GM21619 (cell line): Measurements from ENCODE around the gene AIMP1.
A peak's percentile ranks its signal among the peaks of the same experiment; 100 is the strongest.
"Not testable (repeated sequence)": the region's sequence is repeated elsewhere in the genome, so short reads cannot be mapped to it uniquely, and the experiment has no call there.

Experiments
- ATAC-seq: cut with Tn5 transposase; IDR thresholded peaks from one replicate; pipeline ENCODE4 v1.9.1; 2021; ENCODE audit not compliant: unreplicated experiment

Gene AIMP1

GRCh38 chr4:106344647-106344970 is 28.3 kb downstream of the AIMP1 start:
- no peak for ATAC-seq

DNA sequence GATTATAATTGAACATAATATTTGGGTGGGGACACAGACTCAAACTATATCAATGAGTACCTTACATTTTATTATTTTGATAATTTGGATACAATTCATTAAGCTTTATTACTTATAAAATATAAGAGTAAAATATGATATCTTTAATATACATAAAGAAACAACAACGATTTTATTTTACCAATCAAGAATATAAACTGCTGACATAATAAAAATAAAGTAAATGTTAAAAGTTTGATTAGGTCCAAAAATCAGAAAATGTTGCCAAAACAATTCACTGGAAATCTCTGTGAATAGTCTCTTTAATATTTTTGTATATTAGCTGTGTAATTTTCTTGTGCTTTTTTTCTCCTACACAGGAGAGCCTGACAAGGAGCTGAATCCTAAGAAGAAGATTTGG is 30.8 kb downstream of the AIMP1 start:
- no peak for ATAC-seq

DNA sequence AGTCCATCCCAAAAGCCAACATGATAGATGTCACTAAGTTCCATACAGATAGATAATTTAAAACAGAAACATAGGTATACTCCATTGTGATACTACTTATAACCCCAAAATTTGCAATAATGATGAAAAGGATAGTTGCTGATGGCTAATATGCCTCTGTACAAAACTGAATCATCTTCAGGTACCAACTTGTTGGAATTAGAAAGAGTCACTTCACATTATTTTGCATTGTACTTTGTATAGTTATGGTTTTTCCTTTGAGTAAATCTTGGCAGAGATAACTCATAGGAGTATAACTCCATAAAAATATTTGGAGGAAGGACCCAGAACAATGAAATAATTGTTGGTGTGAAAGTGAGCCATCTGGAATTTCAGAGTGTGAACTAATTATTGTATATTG is 34.7 kb downstream of the AIMP1 start:
- ATAC-seq: no peak

- ATAC-seq: no peak
These were observed 37.4 kb downstream of the AIMP1 start for GRCh38 chr4:106353786-106354185.

GRCh38 chr4:106355193-106355592 is 38.8 kb downstream of the AIMP1 start:
- no peak for ATAC-seq

GRCh38 chr4:106358899-106359298 is 42.5 kb downstream of the AIMP1 start:
- ATAC-seq: no peak

DNA sequence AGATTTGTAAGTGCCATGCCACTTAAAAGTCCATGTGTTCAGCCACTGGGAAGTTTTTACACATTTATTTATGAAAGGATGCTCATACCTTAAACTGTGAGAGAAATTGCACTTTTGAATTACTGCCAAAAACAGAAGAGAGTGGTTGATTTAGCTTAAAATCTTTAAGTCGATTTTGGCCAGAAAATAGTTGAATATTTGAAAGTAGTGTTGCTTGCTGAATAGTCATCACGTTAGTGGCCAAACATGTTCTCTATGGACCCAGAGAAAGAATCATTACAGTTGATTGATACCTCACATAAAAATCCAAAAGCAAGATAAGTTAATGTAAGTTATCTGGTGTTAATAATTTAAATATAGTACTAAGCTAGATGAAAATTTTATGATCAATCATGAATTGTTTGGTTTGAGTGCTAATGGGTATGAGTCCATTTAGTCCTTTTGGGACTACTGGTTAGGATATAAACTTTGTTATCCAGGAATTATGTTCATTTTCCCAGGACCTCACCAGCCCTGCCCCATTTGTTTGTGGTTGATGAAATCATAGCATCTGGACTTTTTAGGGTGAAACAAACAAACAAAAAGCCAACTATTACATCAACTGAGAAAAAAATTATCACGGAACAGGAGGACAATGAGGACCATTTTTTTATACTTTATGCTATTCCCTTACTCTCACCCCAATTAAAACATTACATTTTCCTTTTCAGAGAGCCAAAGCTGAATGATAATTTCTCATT is 45.9 kb downstream of the AIMP1 start:
- no peak for ATAC-seq

DNA sequence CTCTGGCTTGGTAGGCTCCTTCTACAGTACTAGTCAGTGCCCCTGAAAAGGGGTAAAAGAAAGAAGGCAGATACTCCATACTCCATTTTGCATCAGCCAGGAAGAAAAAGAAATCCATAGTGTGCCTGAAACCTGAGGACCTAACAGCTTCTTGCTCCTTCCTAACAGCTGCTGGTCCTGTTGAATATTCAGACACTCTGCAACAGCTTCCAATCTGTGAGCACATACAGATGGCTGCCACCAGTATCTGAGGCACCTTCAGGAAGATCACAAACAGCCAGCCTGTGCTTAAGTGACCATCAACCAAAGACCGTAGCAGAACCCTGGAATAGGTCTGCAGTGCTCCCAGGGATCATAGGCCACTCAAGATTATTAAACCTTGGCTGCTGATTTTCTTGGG is 47.9 kb downstream of the AIMP1 start:
- ATAC-seq: no peak

GRCh38 chr4:106365613-106366012 is 49.3 kb downstream of the AIMP1 start:
- ATAC-seq: no peak

DNA sequence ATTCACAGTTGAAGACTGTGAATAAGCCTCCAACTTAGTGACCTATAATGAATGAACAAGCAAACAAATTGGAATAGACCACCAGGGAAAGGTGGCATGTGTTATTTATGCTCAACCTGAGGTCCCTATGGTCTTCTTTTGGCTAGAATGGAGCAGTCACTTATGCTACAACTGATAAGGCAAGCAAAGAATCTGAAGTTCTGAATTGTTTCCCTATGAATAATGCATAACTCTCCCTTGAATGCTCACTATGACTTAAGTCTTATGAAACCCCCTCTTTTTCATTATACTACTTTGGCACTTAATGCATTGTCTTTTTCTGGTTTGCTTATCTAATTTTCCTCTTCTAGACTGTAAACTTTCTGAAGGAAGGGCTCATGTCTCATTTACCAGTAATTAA is 49.7 kb downstream of the AIMP1 start:
- no peak for ATAC-seq

GRCh38 chr4:106367072-106367471 is 50.7 kb downstream of the AIMP1 start:
- no peak for ATAC-seq

GRCh38 chr4:106368678-106369077 is 52.3 kb downstream of the AIMP1 start, which contains the start of gene GIMD1:
Gene GIMD1 (minus strand): TSS chr4:106368778. CDS start chr4:106367435, 1,343 bp downstream.
- no peak for ATAC-seq

DNA sequence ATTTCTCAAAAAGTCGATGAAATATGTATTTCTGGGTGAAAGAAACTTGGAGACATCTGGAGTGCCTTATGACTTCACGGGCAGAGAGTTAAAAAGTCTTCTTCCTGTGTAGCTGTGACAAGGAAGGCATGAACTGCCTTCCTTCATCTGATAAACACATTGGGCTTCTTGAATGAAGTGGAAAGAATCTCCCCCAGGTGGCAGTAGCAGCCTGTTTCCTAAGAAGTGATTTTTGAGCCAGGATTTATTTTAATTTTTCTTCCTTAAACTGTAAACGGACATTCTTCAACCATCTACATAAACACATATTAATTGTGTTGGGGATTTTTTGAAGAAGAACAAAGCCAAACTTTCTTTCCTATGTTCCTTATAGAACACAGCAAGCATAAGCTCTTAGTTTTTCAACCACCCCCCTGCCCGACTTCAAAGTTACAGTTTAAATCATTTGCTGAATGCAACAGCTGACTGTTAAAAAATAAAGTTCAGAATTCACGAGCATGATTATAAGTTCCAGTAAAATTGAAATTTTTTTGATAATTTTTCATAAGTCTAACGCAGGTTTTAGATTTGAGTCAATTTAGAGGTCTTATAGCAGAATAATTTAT is 53.2 kb downstream of the AIMP1 start:
- ATAC-seq: peak; percentile 75

DNA sequence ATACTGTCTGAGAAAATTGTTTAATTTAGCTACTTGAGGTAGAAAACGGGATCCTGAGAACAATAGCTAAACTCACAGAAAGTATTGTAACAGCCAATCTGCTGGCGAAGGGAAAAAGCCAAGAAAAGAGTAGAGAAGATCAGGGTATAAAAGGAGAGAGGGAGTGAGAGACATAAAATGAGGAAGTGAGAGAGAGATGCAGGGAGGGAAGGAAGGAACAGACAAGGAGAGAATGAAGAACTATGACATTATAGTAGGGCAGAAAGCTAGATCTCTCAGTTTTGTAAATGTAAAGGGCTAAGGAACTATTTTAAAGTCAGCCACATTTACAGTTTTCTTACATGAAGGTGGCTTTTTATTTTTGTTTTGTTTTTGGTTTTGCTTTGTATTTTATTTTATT is 53.9 kb downstream of the AIMP1 start:
- ATAC-seq: no peak

- ATAC-seq: no peak
These were observed 54.8 kb downstream of the AIMP1 start for GRCh38 chr4:106371161-106371560.

GRCh38 chr4:106373026-106373425 is 56.7 kb downstream of the AIMP1 start:
- ATAC-seq: no peak

GRCh38 chr4:106380179-106380578 is 63.8 kb downstream of the AIMP1 start:
- no peak for ATAC-seq

GRCh38 chr4:106384878-106385277 is 68.5 kb downstream of the AIMP1 start:
- ATAC-seq: no peak

GRCh38 chr4:106385853-106386393 is 69.6 kb downstream of the AIMP1 start:
- no peak for ATAC-seq

DNA sequence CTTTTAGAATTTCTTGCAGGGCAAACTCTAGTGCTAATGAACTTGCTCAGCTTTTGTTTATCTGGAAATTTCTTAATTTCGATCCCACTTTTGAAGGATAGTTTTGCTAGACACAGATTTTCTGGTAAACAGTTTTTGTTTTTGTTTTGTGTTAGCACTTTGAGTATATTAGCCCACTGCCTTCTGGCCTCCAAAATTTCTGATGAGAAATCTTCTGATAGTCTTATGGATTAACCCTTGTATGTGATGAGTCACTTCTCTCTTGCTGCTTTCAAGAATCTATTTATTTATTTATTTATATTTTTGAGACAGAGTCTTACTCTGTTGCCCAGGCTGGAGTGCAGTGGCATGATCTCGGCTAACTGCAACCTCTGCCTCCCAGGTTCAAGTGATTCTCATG is 79.2 kb downstream of the AIMP1 start:
- no peak for ATAC-seq

GRCh38 chr4:106398898-106399297 is 82.5 kb downstream of the AIMP1 start:
- ATAC-seq: not testable (repeated sequence)
